Osteoblast (primary cell): ENCODE measurements around the gene RRAGC. TPM values are rescaled to one million over a fixed set of nuclear protein-coding genes. Genes with fewer than 3 reads are reported as not detected.

Experiments
- DNase-seq: peaks from one replicate; pipeline ENCODE4 v3.0.0; 2011; ENCODE audit warnings: low spot score, mixed read lengths; ENCODE audit not compliant: insufficient read length; ENCODE audit errors: missing footprints
- H2AFZ ChIP-seq: 2 replicates; pipeline ENCODE4 v1.6.0; 2011; ENCODE audit warnings: mild to moderate bottlenecking, low read length
- H3K27ac ChIP-seq: 2 replicates; pipeline ENCODE4 v1.5.1; 2011; ENCODE audit warnings: mild to moderate bottlenecking, low read depth, low read length, moderate library complexity
- H3K27me3 ChIP-seq: 2 replicates; pipeline ENCODE4 v1.6.0; 2012; ENCODE audit warnings: mild to moderate bottlenecking, control low read depth, inconsistent platforms, low read length, moderate library complexity; ENCODE audit not compliant: insufficient read depth
- H3K36me3 ChIP-seq: 2 replicates; pipeline ENCODE4 v1.5.1; 2011; ENCODE audit warnings: mild to moderate bottlenecking, low read length, control low read depth, moderate library complexity; ENCODE audit not compliant: insufficient read depth
- H3K4me1 ChIP-seq: 2 replicates; pipeline ENCODE4 v1.5.1; 2011; ENCODE audit warnings: mild to moderate bottlenecking, low read length, control low read depth, moderate library complexity; ENCODE audit not compliant: insufficient read depth
- H3K4me2 ChIP-seq: 2 replicates; pipeline ENCODE4 v1.6.0; 2011; ENCODE audit warnings: mild to moderate bottlenecking, low read length; ENCODE audit not compliant: insufficient read depth
- H3K4me3 ChIP-seq: fragments of 200-600 bp; sonication (generic); 3 replicates; pipeline ENCODE4 v1.5.1; 2012; ENCODE audit warnings: mild to moderate bottlenecking, low read length, inconsistent platforms; ENCODE audit not compliant: insufficient read depth
- H3K79me2 ChIP-seq: 2 replicates; pipeline ENCODE4 v1.6.0; 2012; ENCODE audit warnings: mild to moderate bottlenecking, low read length, control low read depth, inconsistent platforms; ENCODE audit not compliant: insufficient read depth
- H3K9me3 ChIP-seq: 2 replicates; pipeline ENCODE4 v1.5.1; 2011; ENCODE audit warnings: low read depth, low read length, control low read depth
- H4K20me1 ChIP-seq: 2 replicates; pipeline ENCODE4 v1.6.0; 2012; ENCODE audit warnings: mild to moderate bottlenecking, low read length, control low read depth; ENCODE audit not compliant: insufficient read depth
- total RNA-seq: library from RNA; depleted of rRNA; stranded (reverse); fragments of >200 nt; gene quantifications from 2 replicates; pipeline ENCODE4 v1.2.3, GENCODE V29; 2012
- TF ChIP-seq, protein P1 (sequence below): IDR thresholded peaks from 2 replicates; pipeline ENCODE4 v1.5.1; 2011; ENCODE audit warnings: mild to moderate bottlenecking, low read depth, low read length, moderate library complexity; ENCODE audit errors: extremely low read depth

RRAGC gene
- total RNA-seq, 1 donor = 57.9 TPM

GRCh38 chr1:38829368-38829767 lies 30.2 kb downstream of the RRAGC start:
- Histone ChIP-seq H3K27me3 (peaks cover 45% of the 10 kb centered on the region), H3K4me1 (no peaks in the 10 kb centered on the region), H3K27ac (no peak overlapping the region), H2AFZ (no peak overlapping the region), H3K4me3 (no peak overlapping the region), H4K20me1 (no peaks in the 10 kb centered on the region), H3K36me3 (no peaks in the 10 kb centered on the region), H3K4me2 (no peak overlapping the region), H3K9me3 (no peaks in the 10 kb centered on the region), H3K79me2 (no peaks in the 10 kb centered on the region)
- TF ChIP-seq, protein P1, sequence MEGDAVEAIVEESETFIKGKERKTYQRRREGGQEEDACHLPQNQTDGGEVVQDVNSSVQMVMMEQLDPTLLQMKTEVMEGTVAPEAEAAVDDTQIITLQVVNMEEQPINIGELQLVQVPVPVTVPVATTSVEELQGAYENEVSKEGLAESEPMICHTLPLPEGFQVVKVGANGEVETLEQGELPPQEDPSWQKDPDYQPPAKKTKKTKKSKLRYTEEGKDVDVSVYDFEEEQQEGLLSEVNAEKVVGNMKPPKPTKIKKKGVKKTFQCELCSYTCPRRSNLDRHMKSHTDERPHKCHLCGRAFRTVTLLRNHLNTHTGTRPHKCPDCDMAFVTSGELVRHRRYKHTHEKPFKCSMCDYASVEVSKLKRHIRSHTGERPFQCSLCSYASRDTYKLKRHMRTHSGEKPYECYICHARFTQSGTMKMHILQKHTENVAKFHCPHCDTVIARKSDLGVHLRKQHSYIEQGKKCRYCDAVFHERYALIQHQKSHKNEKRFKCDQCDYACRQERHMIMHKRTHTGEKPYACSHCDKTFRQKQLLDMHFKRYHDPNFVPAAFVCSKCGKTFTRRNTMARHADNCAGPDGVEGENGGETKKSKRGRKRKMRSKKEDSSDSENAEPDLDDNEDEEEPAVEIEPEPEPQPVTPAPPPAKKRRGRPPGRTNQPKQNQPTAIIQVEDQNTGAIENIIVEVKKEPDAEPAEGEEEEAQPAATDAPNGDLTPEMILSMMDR = no peak
- no peak for DNase-seq

GRCh38 chr1:38827318-38827717 lies 32.3 kb downstream of the RRAGC start:
- no peaks in the 10 kb centered on the region for H3K9me3 ChIP-seq
- H4K20me1 ChIP-seq = no peaks in the 10 kb centered on the region
- H3K4me3 ChIP-seq = no peak overlapping the region
- DNase-seq = no peak
- TF ChIP-seq, protein P1 = no peak
- no peak overlapping the region for H3K27ac ChIP-seq
- H3K36me3 ChIP-seq = no peaks in the 10 kb centered on the region
- no peaks in the 10 kb centered on the region for H3K79me2 ChIP-seq
- H3K4me1 ChIP-seq = no peaks in the 10 kb centered on the region
- H3K27me3 ChIP-seq = peaks cover 48% of the 10 kb centered on the region
- no peak overlapping the region for H3K4me2 ChIP-seq
- no peak overlapping the region for H2AFZ ChIP-seq

- H3K27me3 ChIP-seq = peaks cover 48% of the 10 kb centered on the region
- no peak overlapping the region for H3K27ac ChIP-seq
- no peaks in the 10 kb centered on the region for H4K20me1 ChIP-seq
- H3K9me3 ChIP-seq = no peaks in the 10 kb centered on the region
- no peak overlapping the region for H3K4me2 ChIP-seq
- no peaks in the 10 kb centered on the region for H3K36me3 ChIP-seq
- no peaks in the 10 kb centered on the region for H3K79me2 ChIP-seq
- no peaks in the 10 kb centered on the region for H3K4me1 ChIP-seq
- H3K4me3 ChIP-seq = no peak overlapping the region
- TF ChIP-seq, protein P1 = no peak
- DNase-seq = no peak
- no peak overlapping the region for H2AFZ ChIP-seq
Observed at GRCh38 chr1:38826886-38827285, 32.7 kb downstream of the RRAGC start.

GRCh38 chr1:38826262-38826661 lies 33.3 kb downstream of the RRAGC start:
- no peaks in the 10 kb centered on the region for H3K79me2 ChIP-seq
- TF ChIP-seq, protein P1 = no peak
- H3K27ac ChIP-seq = no peak overlapping the region
- no peaks in the 10 kb centered on the region for H3K36me3 ChIP-seq
- no peak overlapping the region for H2AFZ ChIP-seq
- DNase-seq = no peak
- H3K9me3 ChIP-seq = no peaks in the 10 kb centered on the region
- H4K20me1 ChIP-seq = no peaks in the 10 kb centered on the region
- H3K4me2 ChIP-seq = no peak overlapping the region
- H3K4me3 ChIP-seq = no peak overlapping the region
- no peaks in the 10 kb centered on the region for H3K4me1 ChIP-seq
- peaks cover 50% of the 10 kb centered on the region for H3K27me3 ChIP-seq
